ENCODE data around the gene ORC4. TPM values are rescaled to one million over a fixed set of nuclear protein-coding genes. Genes with fewer than 3 reads are reported as not detected.
A peak's percentile ranks its signal among the peaks of the same experiment; 100 is the strongest.

Gene ORC4
- total RNA-seq, 3 donors from 2014 or later, result 33.3 to 49.9 (median 41.6) TPM

GRCh38 chr2:148042219-148042618, 21.7 kb upstream of the ORC4 start:
- DNase-seq, result no peak
- H3K9me3 ChIP-seq, result no peaks in the 10 kb centered on the region
- TF ChIP-seq CTCF (IDR thresholded peaks at IDR 0.05), result no peak
- ATAC-seq, result peak; percentile 38
- no peak overlapping the region for H3K4me3 ChIP-seq
- H3K4me1 ChIP-seq (ENCODE audit: low read depth), result no peaks in the 10 kb centered on the region
- no peaks in the 10 kb centered on the region for H3K36me3 ChIP-seq (ENCODE audit: low read depth)
- intact Hi-C loops (cut with DNase I, micrococcal nuclease), result no loop called here

GRCh38 chr2:148039783-148040182, 19.2 kb upstream of the ORC4 start:
- no peaks in the 10 kb centered on the region for H3K4me1 ChIP-seq (ENCODE audit: low read depth)
- ATAC-seq (no peak), DNase-seq (no peak)
- H3K4me3 ChIP-seq, result no peak overlapping the region
- intact Hi-C loops (cut with DNase I, micrococcal nuclease), result no loop called here
- TF ChIP-seq CTCF (IDR thresholded peaks at IDR 0.05), result no peak
- H3K9me3 ChIP-seq, result no peaks in the 10 kb centered on the region
- H3K36me3 ChIP-seq (ENCODE audit: low read depth), result no peaks in the 10 kb centered on the region

GRCh38 chr2:148032215-148032614, 11.7 kb upstream of the ORC4 start:
- TF ChIP-seq CTCF (IDR thresholded peaks at IDR 0.05), result no peak
- Histone ChIP-seq H3K9me3 (no peaks in the 10 kb centered on the region), H3K36me3 (ENCODE audit: low read depth) (no peaks in the 10 kb centered on the region), H3K4me1 (ENCODE audit: low read depth) (no peaks in the 10 kb centered on the region), H3K4me3 (no peak overlapping the region)
- ATAC-seq (no peak), DNase-seq (no peak)
- intact Hi-C loops (cut with DNase I, micrococcal nuclease), result no loop called here

GRCh38 chr2:148031152-148031551, 10.6 kb upstream of the ORC4 start:
- Histone ChIP-seq H3K9me3 (no peaks in the 10 kb centered on the region), H3K36me3 (ENCODE audit: low read depth) (no peaks in the 10 kb centered on the region), H3K4me1 (ENCODE audit: low read depth) (no peaks in the 10 kb centered on the region), H3K4me3 (no peak overlapping the region)
- no peak for ATAC-seq
- DNase-seq, result no peak
- TF ChIP-seq CTCF (IDR thresholded peaks at IDR 0.05), result no peak
- intact Hi-C loops (cut with DNase I, micrococcal nuclease), result no loop called here

- intact Hi-C loops (cut with DNase I, micrococcal nuclease), result no loop called here
- ATAC-seq (no peak), DNase-seq (no peak)
- no peak for TF ChIP-seq CTCF (IDR thresholded peaks at IDR 0.05)
- Histone ChIP-seq H3K4me1 (ENCODE audit: low read depth) (no peaks in the 10 kb centered on the region), H3K4me3 (no peak overlapping the region), H3K36me3 (ENCODE audit: low read depth) (no peaks in the 10 kb centered on the region), H3K9me3 (no peaks in the 10 kb centered on the region)
Measured at GRCh38 chr2:148028781-148029180, 8.2 kb upstream of the ORC4 start.

- intact Hi-C loops (cut with DNase I, micrococcal nuclease), result no loop called here
- TF ChIP-seq CTCF (IDR thresholded peaks at IDR 0.05), result no peak
Measured at GRCh38 chr2:148027822-148028221, 7.3 kb upstream of the ORC4 start.

More at GRCh38 chr2:148027822-148028221, 7.3 kb upstream of the ORC4 start:
- Histone ChIP-seq H3K4me3 (no peak overlapping the region), H3K9me3 (no peaks in the 10 kb centered on the region), H3K4me1 (ENCODE audit: low read depth) (peaks cover 7% of the 10 kb centered on the region), H3K36me3 (ENCODE audit: low read depth) (no peaks in the 10 kb centered on the region)
- no peak for DNase-seq
- ATAC-seq, result no peak

Measured in mucosa of descending colon (tissue), 3 donors.